D721Med (cell line): ENCODE results near the gene OR2A5.
A peak's percentile ranks its signal among the peaks of the same experiment; 100 is the strongest.
"Not testable (repeated sequence)": the region's sequence is repeated elsewhere in the genome, so short reads cannot be mapped to it uniquely, and the experiment has no call there.

Experiments used
- DNase-seq: peaks from one replicate; pipeline ENCODE4 v3.0.0; 2011; ENCODE audit warnings: low spot score; ENCODE audit not compliant: insufficient read length
- FAIRE-seq: peaks from 2 replicates; lab custom pipeline; 2011; peaks lifted over from hg19 to GRCh38; lab: Jason Lieb, UNC
- CTCF ChIP-seq: IDR thresholded peaks from 2 replicates; pipeline ENCODE4 v1.5.1; 2012; ENCODE audit warnings: mild to moderate bottlenecking, control low read depth; ENCODE audit not compliant: insufficient read depth; ENCODE audit errors: missing control alignments

Gene OR2A5

DNA sequence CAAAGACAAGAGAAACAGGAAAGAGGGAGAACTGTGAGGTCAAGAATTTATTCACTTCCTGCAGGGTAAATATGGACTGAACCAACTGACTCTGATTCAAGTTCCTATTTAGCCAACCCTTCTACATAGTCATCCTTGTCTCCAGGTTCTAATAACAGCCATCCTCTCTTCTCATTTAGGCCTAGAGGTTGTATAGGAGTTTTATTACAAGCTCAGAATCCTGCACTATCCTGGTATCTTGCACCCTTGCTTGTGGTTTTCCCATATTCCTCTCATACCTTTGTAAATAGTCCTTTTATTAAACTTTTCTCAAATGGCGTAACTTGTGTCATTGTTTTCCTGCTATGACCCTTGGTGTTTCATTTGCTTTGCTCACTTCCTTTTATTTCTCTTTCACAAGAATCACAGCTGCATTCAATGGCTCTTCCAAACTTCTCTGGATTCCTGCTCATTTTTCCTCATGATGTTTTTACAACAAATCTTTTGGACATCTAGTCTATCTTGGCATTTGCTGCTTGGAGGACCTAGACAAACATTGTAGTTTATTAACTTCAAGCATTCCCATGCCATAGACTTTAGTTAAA lies 12.4 kb upstream of the OR2A5 start:
- no peak for TF ChIP-seq CTCF
- FAIRE-seq = no peak

GRCh38 chr7:144037414-144038035 lies 11.2 kb upstream of the OR2A5 start:
- no peak for DNase-seq
- TF ChIP-seq CTCF = no peak
- FAIRE-seq = no peak

More for the DNA sequence above, 12.4 kb upstream of the OR2A5 start:
- DNase-seq = no peak

DNA sequence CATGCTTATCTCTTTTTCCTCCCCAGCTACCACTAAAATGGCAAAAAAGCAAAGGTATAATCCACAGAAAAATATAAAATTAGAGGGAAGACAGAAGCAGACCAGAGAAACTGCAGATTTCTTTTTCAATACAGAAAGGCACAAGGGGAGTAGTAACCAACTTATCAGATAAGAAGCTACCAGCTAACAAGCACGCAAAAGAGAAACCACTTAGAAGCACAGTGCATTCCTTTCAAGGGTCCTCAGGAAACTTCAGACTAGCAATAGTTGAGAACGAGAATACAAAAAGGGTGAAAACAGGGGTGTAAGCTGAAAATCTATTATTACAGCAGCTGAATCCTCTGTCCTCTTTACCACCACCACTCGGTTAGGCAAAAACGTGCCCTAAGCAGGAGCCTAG lies 9.9 kb upstream of the OR2A5 start:
- no peak for TF ChIP-seq CTCF
- no peak for FAIRE-seq

DNA sequence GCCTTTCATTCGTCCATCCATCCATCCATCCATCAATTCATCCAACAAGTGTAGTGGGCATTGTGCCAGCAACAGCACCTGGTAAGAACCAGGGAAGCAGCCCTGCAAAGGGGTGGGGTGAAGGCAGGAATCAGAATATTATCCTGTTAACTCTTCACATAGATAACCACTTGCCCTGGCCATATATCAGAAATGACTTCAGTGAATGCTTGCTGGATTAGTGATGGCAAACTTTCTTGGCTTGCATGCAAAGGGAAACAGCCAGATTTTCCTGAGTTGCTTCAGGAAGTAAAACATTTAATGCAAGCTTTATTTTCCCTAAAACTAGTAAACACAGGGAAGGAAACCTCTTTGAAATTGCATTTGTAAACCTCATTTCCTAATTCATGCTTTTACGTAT lies 743 bp downstream of the OR2A5 start:
- FAIRE-seq (peak; percentile 56), DNase-seq (no peak)
- no peak for TF ChIP-seq CTCF

More for the DNA sequence above, 9.9 kb upstream of the OR2A5 start:
- DNase-seq = no peak

GRCh38 chr7:144050093-144050492 lies 1.3 kb downstream of the OR2A5 start:
- FAIRE-seq (peak; percentile 91), DNase-seq (peak; percentile 19)
- TF ChIP-seq CTCF = no peak

DNA sequence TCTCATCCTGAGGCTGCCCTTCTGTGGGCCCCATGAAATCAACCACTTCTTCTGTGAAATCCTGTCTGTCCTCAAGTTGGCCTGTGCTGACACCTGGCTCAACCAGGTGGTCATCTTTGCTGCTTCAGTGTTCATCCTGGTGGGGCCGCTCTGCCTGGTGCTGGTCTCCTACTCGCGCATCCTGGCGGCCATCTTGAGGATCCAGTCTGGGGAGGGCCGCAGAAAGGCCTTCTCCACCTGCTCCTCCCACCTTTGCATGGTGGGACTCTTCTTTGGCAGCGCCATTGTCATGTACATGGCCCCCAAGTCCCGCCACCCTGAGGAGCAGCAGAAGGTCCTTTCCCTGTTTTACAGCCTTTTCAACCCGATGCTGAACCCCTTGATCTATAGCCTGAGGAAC lies 2.1 kb downstream of the OR2A5 start:
- not testable (repeated sequence) for FAIRE-seq, DNase-seq

DNA sequence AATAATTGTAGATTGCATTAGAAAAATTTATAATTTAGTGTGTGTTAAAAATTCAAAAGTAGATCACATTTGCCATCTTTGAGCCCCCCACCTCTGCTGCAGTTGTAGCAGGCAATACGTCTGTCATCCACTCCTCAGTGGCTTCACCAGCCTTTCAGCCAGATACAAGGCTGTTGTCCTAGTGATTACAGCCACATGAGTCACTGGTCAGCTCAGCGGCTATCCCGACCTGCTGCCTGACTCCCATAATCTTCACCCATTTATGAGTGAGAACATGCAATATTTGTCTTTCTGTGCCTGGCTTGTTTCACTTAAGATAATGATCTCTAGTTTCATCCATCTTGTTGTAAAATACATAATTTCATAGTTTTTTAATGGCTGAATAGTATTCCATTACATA lies 9.2 kb downstream of the OR2A5 start:
- DNase-seq (no peak), FAIRE-seq (no peak)
- TF ChIP-seq CTCF = no peak
